ENCODE measurements around the gene HES5. TPM values are rescaled to one million over a fixed set of nuclear protein-coding genes. Genes with fewer than 3 reads are reported as not detected.

HES5 gene
- total RNA-seq, 1 donor from 2014 or later = 41.2 TPM

- DNase-seq (ENCODE audit: low spot score in 2 of 2) = no peak
Observed at GRCh38 chr1:2535455-2535854, 5.4 kb upstream of the HES5 start.

GRCh38 chr1:2534687-2535441 lies 4.8 kb upstream of the HES5 start:
- no peak for FAIRE-seq
- no peak for DNase-seq (ENCODE audit: low spot score in 2 of 2)

More at GRCh38 chr1:2535455-2535854, 5.4 kb upstream of the HES5 start:
- no peak for FAIRE-seq

- DNase-seq (ENCODE audit: low spot score in 2 of 2) (no peak), FAIRE-seq (no peak)
Observed at GRCh38 chr1:2534315-2534686, 4.2 kb upstream of the HES5 start.

DNA sequence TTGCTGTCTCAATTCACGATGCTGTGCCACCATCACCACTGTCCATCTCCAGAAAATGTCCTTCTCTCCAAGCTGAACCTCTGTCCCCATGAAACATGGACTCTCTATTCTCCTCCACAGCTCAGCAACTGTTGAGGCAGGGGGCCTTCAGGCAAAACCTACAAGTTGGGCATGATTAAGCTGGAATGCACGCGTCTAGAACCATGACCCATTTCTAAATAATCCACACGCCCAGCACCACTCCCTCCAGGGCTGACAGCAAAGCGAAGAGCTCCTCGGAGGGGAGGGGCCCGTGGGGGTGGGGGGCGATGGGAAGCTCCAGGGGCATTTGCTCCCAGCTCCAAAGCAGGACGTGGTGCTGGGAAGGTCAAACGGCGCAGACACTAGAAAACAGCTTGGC lies 3.3 kb upstream of the HES5 start:
- no peak for FAIRE-seq

DNA sequence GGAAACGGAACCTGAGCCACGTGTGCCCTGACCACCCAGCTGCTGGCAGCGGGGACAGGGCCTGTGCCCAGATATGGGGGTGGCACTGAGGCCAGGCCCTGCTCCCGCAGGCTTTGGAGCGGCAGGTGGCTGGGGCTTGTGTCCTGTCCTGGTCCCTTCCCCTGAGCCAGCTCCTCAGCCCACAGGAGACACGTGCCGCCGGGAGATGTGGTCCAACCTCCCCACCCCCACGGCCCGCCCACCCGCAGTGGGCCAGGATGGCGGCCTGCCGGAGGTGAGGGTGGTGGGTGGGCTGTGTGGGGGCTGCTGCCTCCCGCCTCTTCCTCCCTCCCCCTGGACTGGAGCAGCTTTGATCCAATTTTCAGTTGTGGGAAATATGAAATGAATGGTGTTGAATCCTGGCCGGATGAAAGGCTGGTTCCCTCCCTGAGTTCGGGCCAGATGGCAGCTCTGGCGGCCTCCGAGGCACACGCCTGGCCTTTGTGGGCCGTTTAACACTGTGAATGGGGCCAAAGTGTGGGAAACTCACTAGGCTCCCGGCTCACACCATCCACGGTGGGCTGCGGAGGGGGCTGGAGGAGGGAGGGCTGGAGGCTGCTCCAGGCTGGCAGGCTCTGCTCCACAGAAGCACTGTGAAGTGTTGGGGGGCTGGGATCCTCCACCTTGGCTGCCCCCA lies 2.6 kb upstream of the HES5 start:
- no peak for DNase-seq (ENCODE audit: low spot score in 2 of 2)
- FAIRE-seq = no peak

More for the DNA sequence above, 3.3 kb upstream of the HES5 start:
- no peak for DNase-seq (ENCODE audit: low spot score in 2 of 2)

DNA sequence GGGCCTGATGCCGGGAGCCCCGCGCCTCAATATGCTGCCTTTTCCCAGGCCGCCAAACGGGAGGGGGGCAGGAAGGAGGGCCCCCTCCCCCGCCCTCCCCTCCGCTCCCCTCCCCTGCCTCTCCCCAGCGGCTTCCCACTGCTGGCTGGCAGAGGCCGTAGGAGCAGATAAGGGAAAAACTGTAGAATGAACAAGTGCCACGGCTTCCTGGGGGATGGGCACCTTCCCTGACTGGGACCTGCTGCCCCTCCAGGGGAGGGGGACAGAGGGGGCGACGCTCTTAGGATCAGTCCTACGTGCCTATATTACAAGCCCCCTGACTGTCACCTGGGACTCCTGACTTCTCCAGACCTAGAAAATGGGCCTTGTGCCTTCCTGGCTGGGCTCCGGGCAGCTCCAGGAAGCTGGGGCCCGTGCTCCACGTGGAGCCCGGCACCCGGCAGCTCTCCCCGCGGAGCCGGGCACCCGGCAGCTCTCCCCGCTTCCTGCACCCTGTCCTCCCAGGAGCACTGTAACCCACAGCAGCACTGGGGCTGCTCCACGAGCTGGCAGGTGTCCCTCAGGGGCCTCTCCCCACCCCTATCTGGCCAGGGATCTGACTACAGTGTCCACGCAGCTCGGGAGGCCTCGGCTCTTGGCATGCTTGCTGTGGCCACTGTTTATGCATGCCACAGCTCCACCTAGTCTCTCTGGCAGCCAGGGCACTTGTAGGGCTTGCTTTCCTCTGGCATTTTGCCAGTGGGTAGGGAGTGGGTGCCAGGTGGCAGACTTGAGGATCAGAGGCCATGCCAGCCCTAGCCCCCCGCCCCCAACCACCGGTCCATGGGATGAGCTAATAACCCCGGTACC lies 674 bp upstream of the HES5 start:
- FAIRE-seq (no peak), DNase-seq (ENCODE audit: low spot score in 2 of 2) (no peak)

GRCh38 chr1:2528966-2529783 lies 888 bp downstream of the HES5 start:
- DNase-seq (ENCODE audit: low spot score in 2 of 2) = no peak
- no peak for FAIRE-seq

DNA sequence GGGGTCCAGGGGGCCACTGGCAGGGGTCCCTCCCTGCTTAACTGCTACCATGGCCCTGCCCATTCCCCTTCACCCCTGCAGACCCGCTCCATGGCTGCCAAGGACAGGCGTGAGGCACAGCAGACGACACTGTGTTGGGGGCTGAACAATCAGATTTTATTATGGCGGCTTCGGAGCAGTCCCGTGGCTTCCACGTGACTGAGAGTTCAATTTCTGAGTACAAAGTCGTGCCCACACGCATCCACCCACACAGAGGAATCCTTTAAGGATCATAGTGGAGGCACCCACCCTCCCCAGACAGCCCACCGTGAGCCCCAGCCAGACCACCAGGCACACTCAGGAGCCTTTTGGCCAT lies 1.5 kb downstream of the HES5 start:
- DNase-seq (ENCODE audit: low spot score in 2 of 2) (no peak), FAIRE-seq (no peak)

GRCh38 chr1:2528016-2528415 lies 2.0 kb downstream of the HES5 start:
- DNase-seq (ENCODE audit: low spot score in 2 of 2) (no peak), FAIRE-seq (no peak)

GRCh38 chr1:2527556-2527860 lies 2.6 kb downstream of the HES5 start:
- no peak for DNase-seq (ENCODE audit: low spot score in 2 of 2)
- no peak for FAIRE-seq

- FAIRE-seq (no peak), DNase-seq (ENCODE audit: low spot score in 2 of 2) (peak; percentile 68 to 84)
Observed at GRCh38 chr1:2526824-2527555, 3.1 kb downstream of the HES5 start.

DNA sequence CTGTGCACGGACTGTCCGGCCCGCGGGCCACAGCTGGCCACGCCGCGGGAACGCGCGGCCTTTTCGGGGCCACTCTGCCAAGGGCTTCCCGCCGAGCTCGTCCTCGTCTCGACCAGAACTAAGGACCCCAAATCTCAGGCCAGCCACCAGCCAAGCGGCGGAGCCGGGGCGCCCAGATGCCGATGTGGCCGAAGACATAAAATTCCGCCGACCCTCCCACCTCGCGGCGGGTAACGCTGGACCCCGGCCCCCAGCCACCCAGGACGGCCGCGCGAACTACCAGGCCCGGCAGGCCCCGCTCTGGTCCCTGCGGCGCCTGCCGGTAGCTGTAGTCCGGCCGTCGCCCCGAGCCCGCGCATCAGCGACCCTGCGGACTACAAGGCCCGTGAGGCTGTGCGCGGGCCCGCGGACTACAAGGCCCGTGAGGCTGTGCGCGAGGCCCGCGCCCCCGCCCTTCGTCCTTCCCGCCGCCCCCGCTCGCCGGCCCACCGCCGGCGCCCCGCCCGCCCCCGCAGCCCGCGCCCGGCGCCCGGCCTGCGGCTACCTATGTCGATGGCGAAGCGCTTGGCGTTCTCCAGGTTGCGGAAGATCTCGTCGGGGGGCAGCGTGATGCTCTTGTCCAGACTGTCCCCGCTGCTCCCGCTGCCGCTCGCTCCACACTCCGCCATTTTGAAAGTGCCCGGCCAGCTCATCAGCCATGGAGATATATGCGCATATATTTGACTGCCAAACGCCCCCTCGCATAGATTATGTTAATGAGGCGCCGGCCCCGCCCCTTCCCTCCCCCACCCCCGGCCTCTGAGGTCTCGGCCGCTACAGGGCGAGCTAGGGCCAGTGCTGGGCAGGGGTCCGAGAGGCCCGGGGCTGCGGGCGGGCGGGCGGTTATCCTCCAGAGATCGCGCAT lies 3.9 kb downstream of the HES5 start, which contains the start of gene PANK4:
PANK4 (minus strand) TSS at position 677 of the 904 bp plus-strand sequence; CDS start at position 668, 9 bp downstream.
- no peak for FAIRE-seq
- DNase-seq (ENCODE audit: low spot score in 2 of 2) = peak; percentile 91 to 96

DNA sequence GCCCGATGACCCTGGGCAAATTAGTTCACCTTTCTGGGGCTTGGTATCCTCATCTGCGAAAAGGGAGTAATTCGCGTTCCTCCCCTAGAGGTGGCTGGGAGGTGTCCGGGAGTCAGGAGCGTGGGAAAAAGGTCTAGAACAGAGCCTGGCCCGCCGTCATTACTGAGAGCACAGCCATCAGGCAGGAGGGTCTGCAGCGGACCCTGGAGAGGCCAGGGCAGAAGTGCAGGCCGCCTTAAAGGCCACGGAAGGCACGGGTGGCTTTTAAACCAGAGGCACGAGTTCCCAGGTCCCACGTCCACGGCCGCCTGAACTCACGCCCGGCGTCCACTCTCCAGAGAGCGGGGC lies 4.5 kb downstream of the HES5 start:
- no peak for FAIRE-seq
- no peak for DNase-seq (ENCODE audit: low spot score in 2 of 2)

GRCh38 chr1:2523891-2524609 lies 6.0 kb downstream of the HES5 start:
- FAIRE-seq (no peak), DNase-seq (ENCODE audit: low spot score in 2 of 2) (no peak)

GRCh38 chr1:2523191-2523890 lies 6.7 kb downstream of the HES5 start:
- FAIRE-seq (no peak), DNase-seq (ENCODE audit: low spot score in 2 of 2) (no peak)

- FAIRE-seq (no peak), DNase-seq (ENCODE audit: low spot score in 2 of 2) (no peak)
Observed at GRCh38 chr1:2522230-2522629, 7.8 kb downstream of the HES5 start.

GRCh38 chr1:2520806-2521205 lies 9.3 kb downstream of the HES5 start:
- no peak for DNase-seq (ENCODE audit: low spot score in 2 of 2)

GRCh38 chr1:2520206-2520605 lies 9.9 kb downstream of the HES5 start:
- DNase-seq (ENCODE audit: low spot score in 2 of 2) (no peak), FAIRE-seq (no peak)

More at GRCh38 chr1:2520806-2521205, 9.3 kb downstream of the HES5 start:
- no peak for FAIRE-seq

All from frontal cortex (tissue), 4 donors.